ENCODE measurements around the gene RGS8.
"Not testable (repeated sequence)": the region's sequence is repeated elsewhere in the genome, so short reads cannot be mapped to it uniquely, and the experiment has no call there.

Gene RGS8

GRCh38 chr1:182702826-182703524, 18.6 kb upstream of the RGS8 start:
- no peak for DNase-seq (ENCODE audit: low read depth in 2 of 2, low spot score in 1 of 2)

DNA sequence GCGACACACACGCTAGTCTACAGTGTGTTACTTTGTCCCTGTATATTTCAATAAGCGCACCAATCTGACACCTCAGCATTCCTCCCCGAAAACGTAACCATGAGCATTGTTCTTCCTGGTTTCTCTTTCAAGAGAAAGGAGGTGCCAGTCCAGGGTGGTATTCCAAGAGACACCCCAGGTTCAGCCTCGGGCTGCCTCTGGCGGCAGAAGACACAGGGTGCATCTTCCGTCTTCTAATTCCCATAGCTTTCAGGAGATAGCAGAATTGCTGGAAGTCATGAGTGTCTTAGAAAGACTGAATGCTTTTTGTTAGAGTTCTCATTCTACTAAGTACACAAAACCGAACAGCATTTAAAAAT, 15.9 kb upstream of the RGS8 start:
- DNase-seq (ENCODE audit: low read depth in 2 of 2, low spot score in 1 of 2): no peak

- no peak for DNase-seq (ENCODE audit: low read depth in 2 of 2, low spot score in 1 of 2)
These were observed 15.3 kb upstream of the RGS8 start for GRCh38 chr1:182699393-182700350.

- DNase-seq (ENCODE audit: low read depth in 2 of 2, low spot score in 1 of 2): no peak
These were observed 14.6 kb upstream of the RGS8 start for GRCh38 chr1:182698971-182699370.

GRCh38 chr1:182693139-182693538, 8.8 kb upstream of the RGS8 start:
- not testable (repeated sequence) for DNase-seq (ENCODE audit: low read depth in 2 of 2, low spot score in 1 of 2)

- DNase-seq (ENCODE audit: low read depth in 2 of 2, low spot score in 1 of 2): no peak
These were observed 6.6 kb upstream of the RGS8 start for GRCh38 chr1:182690886-182691443.

GRCh38 chr1:182688436-182689205, 4.2 kb upstream of the RGS8 start:
- DNase-seq (ENCODE audit: low read depth in 2 of 2, low spot score in 1 of 2): no peak

DNA sequence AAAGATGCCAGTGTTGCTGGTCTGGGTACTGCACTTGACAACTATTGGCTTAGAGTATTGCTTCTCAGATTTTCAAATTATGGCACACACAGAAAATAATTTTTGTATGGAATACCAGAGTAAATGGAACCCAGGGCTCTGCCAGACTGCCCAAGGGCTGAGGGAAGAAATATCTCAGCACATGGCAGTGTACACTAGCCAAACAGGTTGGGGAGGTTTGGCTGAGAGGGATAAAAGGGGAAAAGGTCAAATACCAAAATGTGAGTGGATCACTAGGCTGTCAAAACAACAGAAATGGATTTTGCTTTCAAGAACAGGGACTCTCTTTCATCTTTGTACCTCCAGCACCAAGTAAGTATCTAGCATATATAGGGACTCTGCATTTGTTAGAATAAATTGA, 3.0 kb upstream of the RGS8 start:
- no peak for DNase-seq (ENCODE audit: low read depth in 2 of 2, low spot score in 1 of 2)

DNA sequence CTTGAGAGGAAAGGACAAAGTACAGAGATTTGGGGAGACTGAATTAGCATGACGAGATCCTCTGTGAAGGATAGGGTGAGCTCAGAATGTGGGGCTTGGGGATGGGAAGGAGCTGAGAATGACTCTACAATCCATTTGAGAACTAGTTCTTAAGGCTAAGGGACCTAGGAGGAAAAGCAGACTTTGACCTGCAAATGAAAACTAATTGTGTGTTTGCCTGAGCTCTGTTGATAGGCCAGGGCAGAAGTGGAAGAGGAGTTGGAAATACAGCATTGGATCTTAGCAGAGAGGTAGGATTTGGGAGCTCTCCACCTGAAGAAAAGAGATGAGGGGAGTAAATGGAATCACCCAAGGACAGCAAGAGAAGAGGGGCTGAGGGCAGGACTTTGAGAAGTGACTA, 2.1 kb upstream of the RGS8 start:
- no peak for DNase-seq (ENCODE audit: low read depth in 2 of 2, low spot score in 1 of 2)

- DNase-seq (ENCODE audit: low read depth in 2 of 2, low spot score in 1 of 2): no peak
These were observed 828 bp upstream of the RGS8 start for GRCh38 chr1:182685215-182685614.

GRCh38 chr1:182682898-182683501, 1.4 kb downstream of the RGS8 start:
- DNase-seq (ENCODE audit: low read depth in 2 of 2, low spot score in 1 of 2): no peak

GRCh38 chr1:182682406-182682805, 2.0 kb downstream of the RGS8 start:
- no peak for DNase-seq (ENCODE audit: low read depth in 2 of 2, low spot score in 1 of 2)

- no peak for DNase-seq (ENCODE audit: low read depth in 2 of 2, low spot score in 1 of 2)
These were observed 2.8 kb downstream of the RGS8 start for GRCh38 chr1:182681568-182681912.

GRCh38 chr1:182680901-182681567, 3.4 kb downstream of the RGS8 start:
- DNase-seq (ENCODE audit: low read depth in 2 of 2, low spot score in 1 of 2): no peak

DNA sequence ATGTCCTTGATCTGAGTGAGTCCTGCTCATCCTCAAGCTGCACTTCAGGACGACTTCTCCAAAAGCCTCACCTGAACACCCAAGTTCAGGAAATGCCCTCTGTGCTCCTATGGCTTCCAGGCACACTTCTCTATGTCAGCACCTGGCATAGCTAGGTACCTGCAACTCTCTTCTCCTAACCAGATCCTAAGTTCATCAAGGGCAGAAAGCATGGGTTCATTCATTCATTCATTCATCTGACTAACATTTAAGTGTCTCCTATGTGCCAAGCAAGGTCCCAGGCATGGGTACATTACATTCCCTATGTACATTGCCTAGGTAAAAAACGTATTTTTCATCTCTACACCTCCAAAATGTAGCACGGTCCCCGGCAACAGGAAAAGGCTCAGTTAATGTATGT, 4.0 kb downstream of the RGS8 start:
- DNase-seq (ENCODE audit: low read depth in 2 of 2, low spot score in 1 of 2): no peak

GRCh38 chr1:182679684-182680083, 4.7 kb downstream of the RGS8 start:
- no peak for DNase-seq (ENCODE audit: low read depth in 2 of 2, low spot score in 1 of 2)

GRCh38 chr1:182677397-182678098, 6.8 kb downstream of the RGS8 start:
- no peak for DNase-seq (ENCODE audit: low read depth in 2 of 2, low spot score in 1 of 2)

- no peak for DNase-seq (ENCODE audit: low read depth in 2 of 2, low spot score in 1 of 2)
These were observed 8.1 kb downstream of the RGS8 start for GRCh38 chr1:182676274-182676673.

DNA sequence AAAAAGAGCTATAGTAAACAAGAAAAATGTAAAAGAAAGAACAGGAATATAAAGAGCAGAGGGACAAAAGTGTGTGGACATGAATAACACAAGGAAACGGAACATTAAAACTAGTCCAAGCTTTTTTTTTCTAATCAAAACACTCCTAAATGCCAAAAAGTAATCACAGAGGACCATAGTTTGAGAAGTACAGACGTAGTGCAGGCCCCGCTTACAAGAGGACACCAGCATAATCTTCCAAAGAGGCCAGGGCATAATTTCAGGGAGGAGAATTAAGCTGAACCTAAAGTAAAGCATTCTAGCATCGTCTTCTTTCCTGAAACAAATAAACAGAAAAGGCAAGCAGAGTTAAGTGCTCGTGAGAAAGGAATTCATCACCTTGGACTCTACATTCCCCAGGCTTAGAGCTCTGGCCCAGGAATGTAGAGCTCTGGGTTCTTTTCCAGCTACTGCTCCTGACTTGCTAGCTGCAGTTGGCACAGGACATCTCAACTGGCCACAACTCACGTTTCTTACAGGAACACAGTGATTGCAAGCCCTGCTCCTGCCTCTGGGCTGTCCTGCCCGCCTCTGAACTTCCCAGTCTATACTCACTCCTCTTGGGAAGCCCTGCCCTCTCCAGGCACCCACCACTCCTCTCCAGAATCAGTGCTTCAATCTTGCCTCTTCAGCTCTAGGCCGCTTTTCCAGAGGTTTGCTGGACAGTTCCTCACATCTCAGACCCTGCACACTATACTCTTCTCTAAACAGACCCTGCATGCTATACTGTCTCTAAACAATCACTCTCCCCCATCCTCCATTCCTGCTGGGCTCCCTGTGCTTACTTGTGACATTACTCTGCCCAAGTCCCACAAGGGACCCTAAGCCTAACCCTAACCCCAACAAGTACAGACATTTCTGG, 9.8 kb downstream of the RGS8 start:
- DNase-seq (ENCODE audit: low read depth in 2 of 2, low spot score in 1 of 2): no peak
